Measurements from ENCODE around the gene C1orf87.

DNA sequence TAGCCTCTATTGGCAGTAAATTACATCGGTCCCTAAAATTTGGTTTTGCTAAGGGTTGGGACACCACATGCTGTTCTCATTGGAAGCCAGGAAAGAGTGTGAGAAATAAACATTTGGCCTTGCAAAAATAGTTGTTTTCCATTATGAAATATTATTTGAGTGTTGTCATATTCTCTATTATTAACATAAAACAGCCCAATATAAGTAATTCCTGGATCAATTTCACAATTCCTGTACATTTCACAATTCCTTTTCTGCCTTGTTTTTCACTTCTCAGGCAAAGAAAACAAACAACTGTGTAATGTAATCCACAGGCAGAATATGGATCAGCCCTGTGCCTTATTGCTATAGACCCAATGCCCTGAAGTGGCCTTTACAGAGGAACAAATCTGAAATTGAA lies 40.5 kb downstream of the C1orf87 start:
- TF ChIP-seq GATA3 (IDR thresholded peaks at IDR 0.05; ENCODE audit: low read depth, low read length) (no peak), GATA2 (IDR thresholded peaks at IDR 0.05; ENCODE audit: low read depth, low read length) (no peak)

All from SH-SY5Y (cell line).